Activated effector memory CD4-positive, alpha-beta T cell treated with Interleukin-2 at 50 U/mL for 16 hours (primary cell): ENCODE data around the gene SCNN1B.
"Not testable (repeated sequence)": the region's sequence is repeated elsewhere in the genome, so short reads cannot be mapped to it uniquely, and the experiment has no call there.

ENCODE experiments used
- DNase-seq: peaks from one replicate; pipeline ENCODE4 v3.0.0-alpha.2; 2020

The SCNN1B gene

GRCh38 chr16:23288726-23289512 lies 13.2 kb upstream of the SCNN1B start:
- no peak for DNase-seq

DNA sequence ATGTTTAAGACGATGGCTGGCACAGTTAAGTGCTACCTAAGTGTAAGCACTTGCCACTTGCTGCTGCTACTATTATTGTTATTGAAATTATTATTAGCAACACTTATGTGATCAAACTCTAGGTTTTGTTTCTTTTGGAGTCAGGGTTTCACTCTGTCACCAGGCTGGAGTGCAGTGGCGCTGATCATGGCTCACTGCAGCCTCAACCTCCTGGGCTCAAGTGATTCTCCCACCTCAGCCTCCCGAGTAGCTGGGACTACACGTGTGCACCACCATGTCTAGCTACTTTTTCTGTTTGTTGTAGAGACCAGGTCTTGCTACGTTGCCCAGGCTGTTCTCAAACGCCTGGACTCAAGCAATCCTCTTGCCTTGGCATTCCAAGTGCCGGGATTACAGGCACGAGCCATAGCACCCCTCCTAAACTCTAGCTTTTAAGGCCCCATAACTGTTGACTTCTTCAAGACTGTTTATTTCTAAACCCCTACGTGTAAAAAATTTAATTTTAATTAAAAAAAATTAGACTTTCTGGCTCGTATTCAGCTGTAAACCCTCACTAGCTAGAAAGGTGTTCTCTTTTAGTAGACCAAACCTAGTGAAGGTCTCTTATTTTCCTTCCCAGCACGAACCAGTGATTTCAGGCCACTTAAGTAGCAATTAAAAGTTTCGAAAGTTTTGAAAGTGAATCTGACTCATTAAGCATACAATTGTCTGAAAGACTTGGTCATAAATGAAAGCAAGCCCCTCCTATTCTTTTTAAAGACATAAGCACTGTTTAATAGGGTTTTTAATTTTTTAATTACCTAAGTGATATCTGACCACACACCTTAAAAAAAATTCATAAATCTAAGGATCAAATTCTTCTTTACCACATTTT lies 11.7 kb upstream of the SCNN1B start:
- no peak for DNase-seq

GRCh38 chr16:23293016-23293415 lies 9.1 kb upstream of the SCNN1B start:
- DNase-seq = no peak

- DNase-seq = no peak
Measured at GRCh38 chr16:23294260-23294659, 7.8 kb upstream of the SCNN1B start.

DNA sequence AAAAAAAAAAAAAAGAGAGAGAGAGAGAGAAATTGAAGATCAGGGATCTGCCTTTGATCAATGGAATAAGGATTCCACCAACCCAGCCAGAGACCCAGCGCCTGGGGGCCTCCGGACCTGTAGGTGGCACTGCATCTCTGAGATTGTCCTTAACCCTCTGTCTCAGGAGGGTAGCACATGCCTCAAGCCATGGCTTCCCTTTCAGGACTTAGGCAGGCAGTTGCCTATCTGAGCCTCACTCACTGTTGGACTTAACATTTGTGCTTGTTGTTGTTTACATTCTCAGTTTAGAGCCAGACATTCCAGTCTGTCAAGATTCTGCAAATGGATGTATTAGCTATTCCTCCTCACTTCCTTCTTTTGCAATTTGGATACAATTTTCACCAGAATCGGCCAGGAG lies 5.1 kb upstream of the SCNN1B start:
- no peak for DNase-seq

GRCh38 chr16:23298290-23298915 lies 3.7 kb upstream of the SCNN1B start:
- no peak for DNase-seq

GRCh38 chr16:23299815-23300214 lies 2.3 kb upstream of the SCNN1B start:
- DNase-seq = not testable (repeated sequence)

- no peak for DNase-seq
Measured at GRCh38 chr16:23301251-23302044, 654 bp upstream of the SCNN1B start.

DNA sequence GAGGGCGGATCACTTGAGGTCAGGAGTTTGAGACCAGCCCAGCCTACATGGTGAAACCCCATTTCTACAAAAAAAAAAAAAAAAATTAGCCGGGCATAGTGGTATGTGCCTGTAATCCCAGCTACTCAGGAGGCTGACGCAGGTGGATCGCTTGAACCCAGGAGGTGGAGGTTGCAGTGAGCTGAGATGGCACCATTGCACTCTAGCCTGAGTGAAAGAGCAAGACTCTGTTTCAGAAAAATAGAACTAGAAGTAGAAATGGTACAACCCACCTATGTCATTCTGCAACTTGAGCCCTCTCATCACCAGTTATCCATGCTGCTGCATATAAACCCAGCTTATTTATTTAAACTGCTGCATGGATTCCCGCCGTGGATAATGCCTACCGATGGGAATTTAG lies 1.6 kb downstream of the SCNN1B start:
- DNase-seq = no peak

DNA sequence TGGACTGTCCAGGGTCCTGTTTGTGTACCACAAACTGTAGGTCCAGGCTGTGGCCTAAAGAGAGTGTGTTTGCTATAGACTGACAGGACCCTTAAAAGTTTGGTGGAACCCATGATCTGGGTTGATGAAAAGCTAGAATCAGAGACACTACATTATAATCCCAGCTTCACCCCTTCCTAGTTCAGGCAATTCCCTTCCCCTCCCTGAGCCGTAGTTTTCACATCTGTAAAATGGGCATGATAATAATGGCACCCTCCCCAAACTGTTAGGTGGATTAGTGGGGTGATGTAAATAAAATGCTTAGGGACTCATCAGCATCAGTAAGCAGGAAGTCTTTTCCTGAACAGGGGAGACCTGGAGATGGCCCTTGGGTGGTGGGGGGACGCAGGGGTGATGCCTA lies 2.5 kb downstream of the SCNN1B start:
- no peak for DNase-seq

- DNase-seq = no peak
Measured at GRCh38 chr16:23306199-23307100, 4.3 kb downstream of the SCNN1B start.

GRCh38 chr16:23310217-23310616 lies 8.1 kb downstream of the SCNN1B start:
- DNase-seq = no peak

DNA sequence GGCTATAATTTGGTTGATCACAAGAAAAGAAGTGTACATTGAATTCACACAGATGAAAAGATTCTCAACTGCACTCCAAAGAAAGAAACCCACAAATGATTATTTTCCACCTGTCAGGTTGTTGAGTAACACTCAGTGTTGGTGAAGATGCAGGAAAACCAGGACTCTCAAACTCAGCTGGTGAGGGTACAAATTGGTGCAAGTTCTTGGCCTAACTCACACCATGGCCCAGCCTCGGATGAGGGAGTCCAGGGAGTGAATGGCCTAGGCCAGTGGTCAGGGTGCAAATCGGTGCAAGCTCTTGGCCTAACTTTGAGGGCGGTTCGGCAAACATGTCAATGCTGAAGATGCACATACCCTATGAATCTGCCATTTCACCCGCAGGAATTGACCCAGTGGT lies 8.6 kb downstream of the SCNN1B start:
- DNase-seq = no peak

DNA sequence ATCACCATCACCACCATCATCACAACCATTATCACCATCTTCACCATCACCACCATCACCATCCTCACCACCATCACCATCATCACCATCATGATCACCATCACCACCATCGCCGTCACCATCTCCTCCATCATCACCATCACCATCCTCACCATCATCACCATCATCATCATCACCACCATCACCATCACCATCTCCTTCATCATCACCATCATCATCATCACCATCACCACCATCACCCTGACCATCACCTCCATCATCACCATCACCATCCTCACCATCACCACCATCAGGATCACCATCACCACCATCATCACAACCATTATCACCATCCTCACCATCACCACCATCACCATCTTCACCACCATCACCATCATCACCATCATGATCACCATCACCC lies 14.1 kb downstream of the SCNN1B start:
- no peak for DNase-seq

GRCh38 chr16:23316634-23317265 lies 14.6 kb downstream of the SCNN1B start:
- no peak for DNase-seq

GRCh38 chr16:23317266-23317661 lies 15.2 kb downstream of the SCNN1B start:
- DNase-seq = no peak

DNA sequence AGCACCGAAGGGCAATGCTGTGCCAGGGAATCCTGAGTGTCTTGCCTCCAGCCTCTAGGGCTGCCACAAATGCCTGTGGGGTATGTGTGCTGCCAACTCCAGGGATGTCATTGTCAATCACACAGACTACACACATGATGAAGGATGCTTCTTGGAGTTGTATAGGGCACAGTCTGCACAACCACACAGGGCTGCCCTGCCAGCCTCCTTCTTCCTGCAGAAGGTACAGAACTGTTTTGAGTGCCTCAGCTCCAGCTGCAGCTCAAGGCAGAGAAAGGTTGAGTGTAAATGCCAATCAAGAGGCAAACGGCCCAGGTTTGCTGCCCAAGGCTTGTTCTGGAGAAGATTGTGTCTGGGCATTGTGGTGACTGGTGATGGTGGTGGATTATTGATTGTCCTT lies 15.6 kb downstream of the SCNN1B start:
- no peak for DNase-seq

- no peak for DNase-seq
Measured at GRCh38 chr16:23318639-23319038, 16.5 kb downstream of the SCNN1B start.

DNA sequence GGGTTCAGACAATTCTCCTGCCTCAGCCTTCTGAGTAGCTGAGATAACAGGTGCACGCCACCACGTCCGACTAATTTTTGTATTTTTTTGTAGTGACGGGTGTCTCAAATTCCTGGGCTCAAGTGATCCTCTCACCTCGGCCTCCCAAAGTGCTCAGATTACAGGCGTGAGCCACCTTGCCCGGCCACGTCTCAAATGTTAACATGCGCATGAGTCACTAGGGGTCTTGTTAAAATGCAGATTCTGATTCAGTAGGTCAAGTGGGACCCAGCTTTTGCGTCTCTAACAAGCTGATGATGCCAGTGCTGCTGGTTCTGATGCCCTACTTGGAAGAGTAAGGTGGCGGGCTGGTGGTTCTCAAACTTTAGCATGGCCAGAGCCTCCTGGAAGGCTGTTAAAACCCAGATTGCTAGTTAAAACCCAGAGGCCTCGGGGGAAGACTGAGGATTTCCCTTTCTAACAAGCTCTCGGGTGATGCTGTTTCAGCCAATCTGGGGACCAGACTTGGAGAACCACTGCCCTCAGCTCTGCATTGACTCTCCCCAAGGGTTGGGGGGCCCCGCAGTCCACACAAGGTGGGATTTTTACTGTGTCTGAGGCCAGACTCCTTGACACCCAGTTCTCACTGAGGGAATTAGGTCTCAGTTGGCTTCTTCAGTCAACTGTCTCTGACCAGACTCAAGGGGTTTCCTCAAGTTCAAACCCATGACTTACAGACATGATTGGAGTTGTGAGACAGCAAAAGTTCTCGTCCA lies 17.9 kb downstream of the SCNN1B start:
- DNase-seq = no peak

GRCh38 chr16:23320693-23321092 lies 18.6 kb downstream of the SCNN1B start:
- no peak for DNase-seq
